H1 (cell line): ENCODE measurements around the gene C15orf40. TPM values are rescaled to one million over a fixed set of nuclear protein-coding genes. Genes with fewer than 3 reads are reported as not detected.

Experiments used
- CTCF ChIA-PET: fragments of 300-600 bp; sonication (Branson Sonifier 250); formaldehyde crosslinking; loops from one replicate; lab custom pipeline; 2021; ENCODE audit not compliant: partially characterized antibody; lab: Charles Lee
- POLR2A ChIA-PET: fragments of 300-600 bp; sonication (Branson Sonifier 250); formaldehyde crosslinking; loops from one replicate; lab custom pipeline; 2021; ENCODE audit warnings: inconsistent platforms; ENCODE audit not compliant: partially characterized antibody; lab: Charles Lee
- DNase-seq, 2 experiments: peaks; one replicate each; pipeline versions ENCODE4 v3.0.0 to v3.0.0-alpha.2; 2010 to 2022; ENCODE audit warnings: low spot score in 2 of 2, low read depth in 1 of 2, mixed read lengths in 1 of 2
- FAIRE-seq: peaks from 2 replicates; lab custom pipeline; 2011; peaks lifted over from hg19 to GRCh38; lab: Jason Lieb, UNC
- H2AFZ ChIP-seq: 2 replicates; pipeline ENCODE4 v1.8.1; 2012; ENCODE audit warnings: low read length, inconsistent platforms
- H2AK5ac ChIP-seq: 2 replicates; pipeline ENCODE4 v1.6.1; 2013; ENCODE audit warnings: low read depth, low read length
- H2BK120ac ChIP-seq: replicated peaks from 2 replicates; pipeline ENCODE3; 2013; ENCODE audit warnings: low read depth, low read length, inconsistent platforms
- H2BK12ac ChIP-seq: 2 replicates; pipeline ENCODE4 v1.6.1; 2013; ENCODE audit warnings: low read depth, low read length
- H2BK15ac ChIP-seq: 2 replicates; pipeline ENCODE4 v1.6.1; 2013; ENCODE audit warnings: low read length
- H2BK20ac ChIP-seq: 2 replicates; pipeline ENCODE4 v1.6.1; 2013; ENCODE audit warnings: low read length
- H2BK5ac ChIP-seq: 2 replicates; pipeline ENCODE4 v1.6.1; 2013; ENCODE audit warnings: low read depth, low read length
- H3K14ac ChIP-seq: 2 replicates; pipeline ENCODE4 v1.6.1; 2013; ENCODE audit warnings: inconsistent platforms; ENCODE audit not compliant: insufficient read length
- H3K18ac ChIP-seq: 2 replicates; pipeline ENCODE4 v1.6.1; 2013; ENCODE audit warnings: low read length; ENCODE audit errors: extremely low read depth
- H3K23ac ChIP-seq: 2 replicates; pipeline ENCODE4 v1.6.1; 2013; ENCODE audit warnings: inconsistent platforms; ENCODE audit not compliant: insufficient read length
- H3K23me2 ChIP-seq: 2 replicates; pipeline ENCODE4 v1.6.1; 2013; ENCODE audit warnings: low read depth, low read length
- H3K27ac ChIP-seq: 2 replicates; pipeline ENCODE4 v1.6.1; 2011; ENCODE audit warnings: low read depth, low read length, inconsistent platforms
- H3K27me3 ChIP-seq, 4 experiments: replicated peaks in 1 of 4; 1 replicate in 1 of 4; 2 replicates in 3 of 4; pipeline versions ENCODE4 v1.6.1 to v1.8.1; 2011 to 2013; ENCODE audit warnings: low read length in 3 of 4, mild to moderate bottlenecking in 3 of 4, inconsistent platforms in 2 of 4, mixed read lengths in 2 of 4, moderate library complexity in 1 of 4; ENCODE audit not compliant: control insufficient read depth in 3 of 4, insufficient read depth in 3 of 4; ENCODE audit errors: extremely low read depth in 1 of 4
- H3K36me3 ChIP-seq, 4 experiments: 2 replicates each; pipeline versions ENCODE4 v1.6.1 to v1.8.1; 2011 to 2013; ENCODE audit warnings: mild to moderate bottlenecking in 4 of 4, low read length in 3 of 4, moderate library complexity in 2 of 4, control low read depth in 1 of 4, inconsistent platforms in 1 of 4; ENCODE audit not compliant: insufficient read depth in 4 of 4, control insufficient read depth in 2 of 4
- H3K4ac ChIP-seq: replicated peaks from 2 replicates; pipeline ENCODE3; 2013; ENCODE audit warnings: low read length, low read depth, mixed read lengths, inconsistent platforms; ENCODE audit not compliant: insufficient read length
- H3K4me1 ChIP-seq, 4 experiments: replicated peaks in 1 of 4; 1 replicate in 1 of 4; 2 replicates in 3 of 4; pipeline versions ENCODE4 v1.6.1 to v1.8.1; 2011 to 2013; ENCODE audit warnings: low read length in 3 of 4, inconsistent platforms in 2 of 4, mixed read lengths in 1 of 4; ENCODE audit not compliant: insufficient read depth in 4 of 4, control insufficient read depth in 3 of 4
- H3K4me2 ChIP-seq, 2 experiments: 2 replicates each; pipeline versions ENCODE4 v1.6.1 to v1.8.1; 2011 to 2013; ENCODE audit warnings: low read depth in 2 of 2, low read length in 2 of 2, control low read depth in 1 of 2, inconsistent platforms in 1 of 2, mild to moderate bottlenecking in 1 of 2; ENCODE audit not compliant: insufficient read depth in 1 of 2
- H3K4me3 ChIP-seq, 4 experiments: fragments of 200-600, 300-600 bp in 1 of 4; sonication (generic), shearing (Covaris generic), sonication (Bioruptor Twin) in 1 of 4; 2 replicates each; pipeline versions ENCODE4 v1.5.1 to v1.8.1; 2011 to 2016; ENCODE audit warnings: low read length in 4 of 4, low read depth in 3 of 4, control low read depth in 2 of 4, inconsistent platforms in 2 of 4, mild to moderate bottlenecking in 2 of 4, mixed read lengths in 1 of 4, moderate library complexity in 1 of 4; ENCODE audit not compliant: insufficient read depth in 2 of 4; ENCODE audit errors: extremely low read depth in 1 of 4
- H3K56ac ChIP-seq: replicated peaks from 2 replicates; pipeline ENCODE3; 2013; ENCODE audit warnings: low read depth, mild to moderate bottlenecking, mixed read lengths, low read length, inconsistent platforms; ENCODE audit not compliant: insufficient read length
- H3K79me1 ChIP-seq: 2 replicates; pipeline ENCODE4 v1.6.1; 2013; ENCODE audit warnings: low read depth, low read length, control low read depth
- H3K79me2 ChIP-seq, 2 experiments: 2 replicates each; pipeline versions ENCODE4 v1.6.1 to v1.8.1; 2012 to 2013; ENCODE audit warnings: low read length in 2 of 2, mild to moderate bottlenecking in 2 of 2, inconsistent platforms in 1 of 2; ENCODE audit not compliant: insufficient read depth in 2 of 2, control insufficient read depth in 1 of 2
- H3K9ac ChIP-seq, 4 experiments: replicated peaks in 1 of 4; 1 replicate in 1 of 4; 2 replicates in 3 of 4; pipeline versions ENCODE4 v1.6.1 to v1.8.1; 2011 to 2013; ENCODE audit warnings: low read depth in 3 of 4, low read length in 3 of 4, control low read depth in 2 of 4, mild to moderate bottlenecking in 2 of 4, moderate library complexity in 2 of 4, inconsistent platforms in 1 of 4; ENCODE audit errors: extremely low read depth in 1 of 4
- H3K9me3 ChIP-seq, 2 experiments: 2 replicates each; pipeline versions ENCODE4 v1.6.1 to v1.8.1; 2012 to 2013; ENCODE audit warnings: mild to moderate bottlenecking in 2 of 2, moderate library complexity in 2 of 2, control low read depth in 1 of 2, inconsistent platforms in 1 of 2, low read depth in 1 of 2, low read length in 1 of 2, mixed read lengths in 1 of 2; ENCODE audit not compliant: insufficient read depth in 2 of 2
- H4K20me1 ChIP-seq, 2 experiments: replicated peaks in 1 of 2; 2 replicates each; pipeline versions ENCODE3 to v1.8.1; 2011 to 2013; ENCODE audit warnings: inconsistent platforms in 2 of 2, low read length in 2 of 2, mild to moderate bottlenecking in 1 of 2; ENCODE audit not compliant: insufficient read depth in 2 of 2, control insufficient read depth in 1 of 2
- H4K5ac ChIP-seq: 2 replicates; pipeline ENCODE4 v1.6.1; 2013; ENCODE audit warnings: low read length, low read depth, mixed read lengths, inconsistent platforms; ENCODE audit not compliant: insufficient read length
- H4K8ac ChIP-seq: 2 replicates; pipeline ENCODE4 v1.8.0; 2013; ENCODE audit warnings: mild to moderate bottlenecking, moderate library complexity, low read length, inconsistent platforms; ENCODE audit not compliant: insufficient read depth; ENCODE audit errors: extremely low read depth
- H4K91ac ChIP-seq: replicated peaks from 2 replicates; pipeline ENCODE3; 2013; ENCODE audit warnings: low read length, mixed read lengths, inconsistent platforms; ENCODE audit not compliant: insufficient read length
- CHD2 ChIP-seq: IDR thresholded peaks from 2 replicates; pipeline ENCODE4 v1.6.1; 2012; ENCODE audit warnings: low read length, improper control_type of control experiment
- CREB1 ChIP-seq: IDR thresholded peaks from 2 replicates; pipeline ENCODE4 v1.6.1; 2012; ENCODE audit warnings: inconsistent platforms
- EGR1 ChIP-seq: IDR thresholded peaks from 2 replicates; pipeline ENCODE4 v1.6.1; 2011; ENCODE audit warnings: low read depth, low read length, borderline replicate concordance
- EZH2 ChIP-seq: fragments of 200-600 bp; sonication (generic); IDR thresholded peaks from 2 replicates; pipeline ENCODE4 v1.7.1; 2012; ENCODE audit warnings: low read depth, mild to moderate bottlenecking, moderate library complexity, low read length, inconsistent platforms; ENCODE audit not compliant: severe bottlenecking
- FOSL1 ChIP-seq: IDR thresholded peaks from 2 replicates; pipeline ENCODE4 v1.6.1; 2011; ENCODE audit warnings: mild to moderate bottlenecking, low read depth, low read length, moderate library complexity; ENCODE audit not compliant: insufficient read depth
- KDM1A ChIP-seq: fragments of 200-600, 300-600 bp; sonication (generic); IDR thresholded peaks from 2 replicates; pipeline ENCODE4 v1.7.1; 2016; ENCODE audit warnings: mild to moderate bottlenecking, low read length, borderline replicate concordance
- KDM5A ChIP-seq: fragments of 200-600 bp; IDR thresholded peaks from 2 replicates; pipeline ENCODE4 v1.7.1; 2012; ENCODE audit warnings: mild to moderate bottlenecking, low read length, inconsistent platforms, mixed read lengths
- POU5F1 ChIP-seq: IDR thresholded peaks from 2 replicates; pipeline ENCODE4 v1.6.1; 2011; ENCODE audit warnings: low read depth, mild to moderate bottlenecking, low read length, moderate library complexity
- RNF2 ChIP-seq: fragments of 200-900, 300-1000 bp; sonication (generic); IDR thresholded peaks from 2 replicates; pipeline ENCODE4 v1.7.1; 2016; ENCODE audit warnings: borderline replicate concordance, low read depth, mild to moderate bottlenecking, antibody characterized with exemption, low read length; ENCODE audit not compliant: poor library complexity, severe bottlenecking; ENCODE audit errors: missing control alignments
- SP2 ChIP-seq: IDR thresholded peaks from 2 replicates; pipeline ENCODE4 v1.6.1; 2012; ENCODE audit warnings: mild to moderate bottlenecking, low read length, inconsistent platforms
- SUZ12 ChIP-seq: fragments of 200-600 bp; sonication (generic); IDR thresholded peaks from 2 replicates; pipeline ENCODE4 v1.6.1; 2012; ENCODE audit warnings: mild to moderate bottlenecking, inconsistent platforms, low read length, moderate library complexity, mixed read lengths
- WGBS, 2 experiments: shearing (Covaris generic) in 1 of 2; methylation state at CpG; one replicate each; pipeline versions ENCODE4 v1.1.6 to v1.1.7; 2013 to 2015; ENCODE audit warnings: low lambda C conversion rate in 2 of 2, mixed read lengths in 2 of 2, inconsistent platforms in 1 of 2, low coverage in 1 of 2, missing lambda C conversion rate in 1 of 2; ENCODE audit not compliant: insufficient replicate concordance in 2 of 2, insufficient coverage in 1 of 2, insufficient read length in 1 of 2; ENCODE audit errors: extremely low coverage in 1 of 2, missing lambda C conversion rate in 1 of 2; 5-methylcytosine and 5-hydroxymethylcytosine counted together
- polyA plus RNA-seq, 7 experiments: library from polyadenylated mRNA; depleted of rRNA in 3 of 7; stranded (reverse) in 5 of 7; unstranded in 2 of 7; fragments of >200 nt in 5 of 7; fragments of 200-250 nt in 2 of 7; gene quantifications; 1 replicate in 5 of 7; 2 replicates in 1 of 7; 4 replicates in 1 of 7; pipeline versions ENCODE4 v1.2.1 to v1.2.3, GENCODE V29; 2011 to 2013; ENCODE audit warnings: missing spikeins in 2 of 7, mixed read lengths in 2 of 7
- total RNA-seq: library from RNA; stranded (reverse); fragmentation: NEBNext Ultra II Directional; extraction: Animal tissue kit (Norgen Biotek cat#: 25700); gene quantifications from 2 replicates; pipeline ENCODE4 v1.2.1, GENCODE V29; 2021

Gene C15orf40
- total and polyA plus RNA-seq, 2 of the 8 experiments (the other 6 are each of a cell fraction or from before 2014, with no cell fraction given): 10.7 TPM

- Histone ChIP-seq H3K9ac (no peak overlapping the region), H2BK120ac (no peak overlapping the region), H3K27ac (no peak overlapping the region), H2BK12ac (no peak overlapping the region), H2BK20ac (no peak overlapping the region), H3K14ac (no peak overlapping the region), H4K5ac (no peak overlapping the region), H3K18ac (no peak overlapping the region), H2AK5ac (no peak overlapping the region), H3K9me3 (peaks cover 0 to 3% of the 10 kb centered on the region in 2 experiments; a peak in 1 of 4 replicates), H3K27me3 (no peaks in the 10 kb centered on the region), H3K23ac (no peak overlapping the region), H3K4ac (no peak overlapping the region), H3K56ac (no peak overlapping the region), H3K36me3 (peaks cover 0 to 7% (median 0%) of the 10 kb centered on the region in 4 experiments; a peak in 2 of 8 replicates), H3K79me1 (no peaks in the 10 kb centered on the region), H2BK5ac (no peak overlapping the region), H3K4me3 (no peak overlapping the region), H3K4me2 (no peak overlapping the region), H4K8ac (no peak overlapping the region), H2AFZ (no peak overlapping the region), H3K79me2 (no peaks in the 10 kb centered on the region), H3K23me2 (no peaks in the 10 kb centered on the region), H4K20me1 (no peaks in the 10 kb centered on the region), H4K91ac (no peak overlapping the region), H3K4me1 (peaks cover 0 to under 1% (median 0%) of the 10 kb centered on the region in 4 experiments; a peak in 1 of 7 replicates), H2BK15ac (no peak overlapping the region)
- ChIA-PET CTCF (interaction anchor here (0.8 to 1.1 kb wide), 2 partner anchors 15 to 436 kb away, joined by 3 read pairs; no protein-coding TSS in a partner anchor), POLR2A (interaction anchor here (1.2 to 1.9 kb wide), 3 partner anchors 10 to 73 kb away, joined by 3 to 9 read pairs (median 5); partner anchors contain the start of gene RAMAC)
- FAIRE-seq: no peak
- 83% methylated on average over 2 of the region's 2 CpGs; no CpG with 5 or more reads in 1 of the 2 experiments for WGBS, 2 experiments
- no peak for DNase-seq
- TF ChIP-seq POU5F1 (no peak), SP2 (no peak), CREB1 (no peak), EZH2 (no peak), EGR1 (no peak), KDM1A (no peak), CHD2 (no peak), KDM5A (no peak), RNF2 (no peak), FOSL1 (no peak), SUZ12 (no peak)
Observed at GRCh38 chr15:82995076-82995475, 16.4 kb downstream of the C15orf40 start.
